Glutamatergic neuron (in vitro differentiated cells): ENCODE measurements around the gene RPS6KA2. TPM values are rescaled to one million over a fixed set of nuclear protein-coding genes. Genes with fewer than 3 reads are reported as not detected.

ENCODE experiments used
- DNase-seq: peaks from one replicate; pipeline ENCODE4 v3.0.0; 2022
- H3K27ac Mint-ChIP-seq: one replicate; pipeline ENCODE4 v1.8.0; 2020; ENCODE audit warnings: mild to moderate bottlenecking, mixed read lengths, inconsistent platforms; ENCODE audit not compliant: unreplicated experiment
- H3K27me3 Mint-ChIP-seq: one replicate; pipeline ENCODE4 v1.8.0; 2020; ENCODE audit warnings: mild to moderate bottlenecking, moderate library complexity, mixed read lengths, inconsistent platforms; ENCODE audit not compliant: unreplicated experiment
- H3K36me3 Mint-ChIP-seq: one replicate; pipeline ENCODE4 v1.8.0; 2020; ENCODE audit warnings: mild to moderate bottlenecking, mixed read lengths, inconsistent platforms; ENCODE audit not compliant: unreplicated experiment
- H3K4me1 Mint-ChIP-seq: one replicate; pipeline ENCODE4 v1.8.0; 2020; ENCODE audit warnings: mild to moderate bottlenecking, low read depth, mixed read lengths, inconsistent platforms; ENCODE audit not compliant: unreplicated experiment
- H3K4me3 Mint-ChIP-seq: one replicate; pipeline ENCODE4 v1.8.0; 2020; ENCODE audit warnings: mild to moderate bottlenecking, mixed read lengths, inconsistent platforms; ENCODE audit not compliant: unreplicated experiment
- H3K9me3 Mint-ChIP-seq: one replicate; pipeline ENCODE4 v1.8.0; 2020; ENCODE audit warnings: mild to moderate bottlenecking, moderate library complexity, mixed read lengths, inconsistent platforms; ENCODE audit not compliant: unreplicated experiment
- total RNA-seq: library from RNA; stranded (reverse); fragmentation: NEBNext Ultra II Directional; extraction: Animal tissue kit (Norgen Biotek cat#: 25700); gene quantifications from one replicate; pipeline ENCODE4 v1.2.1, GENCODE V29; 2021; ENCODE audit not compliant: unreplicated experiment
- TF ChIP-seq, protein P1 (sequence below): fragments of 200-600 bp; sonication (generic); IDR thresholded peaks from one replicate; pipeline ENCODE4 v1.5.0; 2021; ENCODE audit not compliant: partially characterized antibody, unreplicated experiment

Gene RPS6KA2
- total RNA-seq, 1 donor from 2014 or later: 109 TPM

DNA sequence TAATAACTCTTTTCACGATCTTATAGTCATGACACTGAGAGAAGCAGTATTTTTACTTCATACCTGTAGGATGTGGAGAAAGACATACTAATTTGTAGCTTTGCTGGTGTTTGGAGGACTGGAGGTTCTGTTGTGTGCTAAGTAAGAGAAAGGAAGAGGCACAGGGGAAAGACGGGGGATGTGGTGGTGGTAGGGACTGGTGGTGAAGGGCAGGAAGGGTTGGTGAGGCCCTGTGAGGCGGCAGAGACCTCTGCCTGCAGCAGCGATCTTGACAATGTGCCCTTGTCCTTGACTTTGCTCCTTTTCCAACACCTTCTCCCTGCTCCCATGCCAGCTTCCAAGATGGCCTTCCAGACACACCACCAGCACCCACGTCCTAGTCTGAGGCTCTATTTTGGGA is 211.7 kb downstream of the RPS6KA2 start:
- no peak overlapping the region for H3K4me3 Mint-ChIP-seq
- H3K27me3 Mint-ChIP-seq: peaks cover 9% of the 10 kb centered on the region
- TF ChIP-seq, protein P1, sequence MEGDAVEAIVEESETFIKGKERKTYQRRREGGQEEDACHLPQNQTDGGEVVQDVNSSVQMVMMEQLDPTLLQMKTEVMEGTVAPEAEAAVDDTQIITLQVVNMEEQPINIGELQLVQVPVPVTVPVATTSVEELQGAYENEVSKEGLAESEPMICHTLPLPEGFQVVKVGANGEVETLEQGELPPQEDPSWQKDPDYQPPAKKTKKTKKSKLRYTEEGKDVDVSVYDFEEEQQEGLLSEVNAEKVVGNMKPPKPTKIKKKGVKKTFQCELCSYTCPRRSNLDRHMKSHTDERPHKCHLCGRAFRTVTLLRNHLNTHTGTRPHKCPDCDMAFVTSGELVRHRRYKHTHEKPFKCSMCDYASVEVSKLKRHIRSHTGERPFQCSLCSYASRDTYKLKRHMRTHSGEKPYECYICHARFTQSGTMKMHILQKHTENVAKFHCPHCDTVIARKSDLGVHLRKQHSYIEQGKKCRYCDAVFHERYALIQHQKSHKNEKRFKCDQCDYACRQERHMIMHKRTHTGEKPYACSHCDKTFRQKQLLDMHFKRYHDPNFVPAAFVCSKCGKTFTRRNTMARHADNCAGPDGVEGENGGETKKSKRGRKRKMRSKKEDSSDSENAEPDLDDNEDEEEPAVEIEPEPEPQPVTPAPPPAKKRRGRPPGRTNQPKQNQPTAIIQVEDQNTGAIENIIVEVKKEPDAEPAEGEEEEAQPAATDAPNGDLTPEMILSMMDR: no peak

DNA sequence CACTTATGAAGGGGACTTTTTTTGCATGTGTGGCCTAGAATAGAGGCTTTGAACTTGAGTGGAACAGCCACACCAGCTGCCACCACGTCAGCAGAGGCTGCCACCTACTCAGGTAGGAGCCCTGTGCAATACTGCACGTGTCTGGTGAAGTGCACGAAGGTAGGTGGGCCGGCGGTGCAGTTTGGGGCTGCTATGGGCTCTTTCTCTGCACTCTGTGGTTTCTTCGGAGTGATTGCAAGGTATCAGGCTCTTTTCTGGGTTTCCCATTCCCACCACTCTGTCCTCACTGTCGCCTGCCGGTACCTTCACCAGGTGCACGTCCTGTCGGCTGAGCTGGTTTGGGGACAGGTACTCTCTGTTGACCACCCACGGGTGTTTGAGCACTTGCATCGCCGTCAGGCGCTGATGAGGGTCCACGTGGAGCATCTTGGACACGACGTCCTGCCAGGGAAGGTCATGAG is 213.5 kb downstream of the RPS6KA2 start:
- H3K27ac Mint-ChIP-seq: no peak overlapping the region
- peaks cover 20% of the 10 kb centered on the region for H3K36me3 Mint-ChIP-seq
- no peak overlapping the region for H3K4me3 Mint-ChIP-seq
- H3K27me3 Mint-ChIP-seq: peaks cover 13% of the 10 kb centered on the region
- no peak for DNase-seq
- TF ChIP-seq, protein P1: no peak
- H3K4me1 Mint-ChIP-seq: peaks cover 37% of the 10 kb centered on the region
- peaks cover 15% of the 10 kb centered on the region for H3K9me3 Mint-ChIP-seq

More for the DNA sequence above, 211.7 kb downstream of the RPS6KA2 start:
- peaks cover 20% of the 10 kb centered on the region for H3K36me3 Mint-ChIP-seq
- no peak for DNase-seq
- H3K4me1 Mint-ChIP-seq: peaks cover 26% of the 10 kb centered on the region
- no peak overlapping the region for H3K27ac Mint-ChIP-seq
- peaks cover 15% of the 10 kb centered on the region for H3K9me3 Mint-ChIP-seq

DNA sequence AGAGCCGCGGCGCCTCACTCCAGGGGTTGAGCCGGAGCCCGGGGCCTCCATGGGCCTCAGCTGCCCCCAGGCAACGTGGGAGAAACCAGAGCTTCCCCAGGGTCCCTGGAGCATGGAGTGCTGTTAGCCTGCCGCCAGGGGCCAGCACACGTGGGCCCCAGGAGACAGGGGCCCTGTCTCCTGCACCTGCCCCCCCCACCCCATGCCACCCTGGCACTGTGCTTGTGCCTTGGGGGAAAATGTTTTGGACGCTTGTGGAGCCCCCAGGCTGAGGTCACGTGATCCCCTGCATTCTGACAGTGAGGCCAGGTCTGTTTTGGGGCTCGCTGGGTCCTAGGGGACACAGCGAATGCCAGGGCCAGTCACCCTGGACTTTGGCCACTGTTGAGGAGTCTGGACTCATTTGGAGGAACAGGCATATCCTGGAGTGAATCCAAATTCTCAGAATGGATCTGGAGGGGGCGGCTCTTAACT is 214.1 kb downstream of the RPS6KA2 start:
- Mint-ChIP-seq H3K4me1 (peaks cover 40% of the 10 kb centered on the region), H3K4me3 (no peak overlapping the region), H3K27ac (no peak overlapping the region), H3K36me3 (peaks cover 20% of the 10 kb centered on the region), H3K9me3 (peaks cover 15% of the 10 kb centered on the region), H3K27me3 (peaks cover 13% of the 10 kb centered on the region)
- TF ChIP-seq, protein P1: no peak
- no peak for DNase-seq

DNA sequence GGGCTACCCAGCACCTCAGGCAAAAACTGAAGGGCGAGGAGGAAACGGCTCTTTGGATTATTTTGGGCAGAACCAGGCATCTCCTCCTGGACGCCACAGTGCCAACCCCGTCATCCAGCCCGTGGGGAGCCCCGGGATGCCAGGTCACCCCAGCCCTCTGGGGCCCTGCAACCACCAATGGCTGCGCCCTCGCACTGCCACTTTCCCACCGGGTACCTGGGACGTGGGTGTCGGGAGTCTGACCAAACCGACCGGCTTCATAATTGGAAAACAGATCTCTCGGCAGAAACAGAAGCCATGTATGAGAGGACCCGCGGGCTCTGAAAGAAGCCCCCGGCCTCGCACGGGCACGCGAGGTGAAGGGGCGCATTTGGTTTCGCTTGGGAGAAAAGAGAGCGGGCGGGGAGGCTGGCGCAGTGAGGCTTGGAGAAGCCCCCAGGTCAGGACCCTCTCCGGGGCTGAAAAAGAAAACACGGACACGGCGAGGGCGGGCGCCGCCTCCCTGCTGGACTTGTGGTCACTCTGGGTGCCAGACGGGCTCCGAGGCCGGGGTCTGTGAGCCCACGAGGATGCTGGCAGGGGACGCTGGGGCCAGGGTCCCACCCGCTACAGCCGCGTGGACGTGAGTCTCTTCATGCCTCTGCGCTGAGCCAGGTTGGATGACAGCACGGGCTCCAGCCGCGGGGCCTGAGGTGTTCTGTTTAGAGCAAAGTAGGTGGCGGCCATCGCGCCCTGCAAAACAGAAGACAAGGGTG is 214.7 kb downstream of the RPS6KA2 start:
- peaks cover 42% of the 10 kb centered on the region for H3K4me1 Mint-ChIP-seq

More for the DNA sequence above, 214.7 kb downstream of the RPS6KA2 start:
- H3K27ac Mint-ChIP-seq: no peak overlapping the region
- no peak for DNase-seq
- H3K4me3 Mint-ChIP-seq: no peak overlapping the region
- TF ChIP-seq, protein P1: no peak
- peaks cover 16% of the 10 kb centered on the region for H3K27me3 Mint-ChIP-seq
- peaks cover 15% of the 10 kb centered on the region for H3K9me3 Mint-ChIP-seq
- H3K36me3 Mint-ChIP-seq: peaks cover 20% of the 10 kb centered on the region
